ENCODE data around the gene CTXN1.

GRCh38 chr19:7933411-7933810 lies 7.5 kb upstream of the CTXN1 start:
- no peak for TF ChIP-seq CTCF (IDR thresholded peaks at IDR 0.05; ENCODE audit: poor library complexity)
- no peak for TF ChIP-seq EZH2phosphoT487 (IDR thresholded peaks at IDR 0.05; ENCODE audit: low read depth, severe bottlenecking, unreplicated experiment)
